Smooth muscle cell (in vitro differentiated cells): ENCODE results near the gene NODAL. TPM values are rescaled to one million over a fixed set of nuclear protein-coding genes. Genes with fewer than 3 reads are reported as not detected.

ENCODE experiments used
- DNase-seq: peaks from one replicate; lab custom pipeline; 2025; ENCODE audit not compliant: unreplicated experiment; lab: John Stamatoyannopoulos, UW
- H2AFZ ChIP-seq: fragments of 200-600 bp; sonication (generic); 2 replicates; pipeline ENCODE4 v1.6.0; 2016; ENCODE audit warnings: antibody characterized with exemption, low read depth, mild to moderate bottlenecking
- H3F3A ChIP-seq: fragments of 200-600 bp; sonication (generic); 2 replicates; pipeline ENCODE4 v1.6.0; 2017; ENCODE audit warnings: antibody characterized with exemption, low read depth
- H3K27ac ChIP-seq: fragments of 200-600 bp; sonication (generic); 2 replicates; pipeline ENCODE4 v1.5.1; 2016; ENCODE audit warnings: low read depth, mild to moderate bottlenecking
- H3K27me3 ChIP-seq: fragments of 200-600 bp; sonication (generic); 2 replicates; pipeline ENCODE4 v1.6.1; 2016; ENCODE audit warnings: low read depth, mild to moderate bottlenecking
- H3K36me3 ChIP-seq: fragments of 200-600 bp; sonication (generic); 2 replicates; pipeline ENCODE4 v1.5.1; 2016; ENCODE audit warnings: low read depth
- H3K4me1 ChIP-seq: fragments of 200-600 bp; sonication (generic); 2 replicates; pipeline ENCODE4 v1.5.1; 2016; ENCODE audit warnings: low read depth
- H3K4me2 ChIP-seq: fragments of 200-600 bp; sonication (generic); 2 replicates; pipeline ENCODE4 v1.6.0; 2016; ENCODE audit warnings: mild to moderate bottlenecking
- H3K4me3 ChIP-seq: fragments of 200-600 bp; sonication (generic); 2 replicates; pipeline ENCODE4 v1.5.1; 2016; ENCODE audit warnings: mild to moderate bottlenecking
- H3K79me2 ChIP-seq: fragments of 200-600 bp; sonication (generic); 2 replicates; pipeline ENCODE4 v1.6.0; 2016; ENCODE audit warnings: low read depth, mild to moderate bottlenecking
- H3K9ac ChIP-seq: fragments of 200-600 bp; sonication (generic); 2 replicates; pipeline ENCODE4 v1.6.0; 2016; ENCODE audit warnings: low read depth
- H3K9me3 ChIP-seq: fragments of 200-600 bp; sonication (generic); replicated peaks from 2 replicates; pipeline ENCODE4 v1.5.1; 2016; ENCODE audit warnings: low read depth
- H4K20me1 ChIP-seq: fragments of 200-600 bp; sonication (generic); 2 replicates; pipeline ENCODE4 v1.6.0; 2016; ENCODE audit warnings: low read depth
- CTCF ChIP-seq: fragments of 200-600 bp; sonication (generic); IDR thresholded peaks from 2 replicates; pipeline ENCODE4 v1.5.1; 2017; ENCODE audit warnings: borderline replicate concordance, mild to moderate bottlenecking, antibody characterized with exemption; ENCODE audit not compliant: insufficient read depth, poor library complexity, severe bottlenecking
- WGBS: methylation state at CpG from one replicate; pipeline ENCODE4 v1.1.7; 2016; ENCODE audit warnings: low lambda C conversion rate; 5-methylcytosine and 5-hydroxymethylcytosine counted together
- polyA plus RNA-seq: library from polyadenylated mRNA; unstranded; fragments of >200 nt; fragmentation: Nextera tagmentation; extraction: Ambion mirVana; gene quantifications from 2 replicates; pipeline ENCODE4 v1.2.1, GENCODE V29; 2016
- total RNA-seq: library from RNA; depleted of rRNA; stranded (reverse); fragments of >200 nt; gene quantifications from 2 replicates; pipeline ENCODE4 v1.2.3, GENCODE V29; 2014

The NODAL gene
- total and polyA plus RNA-seq, 2 experiments from 2014 or later: 0.81 TPM; not detected in 1

GRCh38 chr10:70437721-70438120 lies 3.8 kb downstream of the NODAL start:
- DNase-seq: no peak
- peaks cover 14% of the 10 kb centered on the region for H3K4me1 ChIP-seq
- H3K9ac ChIP-seq: no peak overlapping the region
- H3K4me2 ChIP-seq: no peak overlapping the region
- no peak overlapping the region for H2AFZ ChIP-seq
- H3K27me3 ChIP-seq: peaks cover 59% of the 10 kb centered on the region
- H3K27ac ChIP-seq: no peak overlapping the region
- no peaks in the 10 kb centered on the region for H3K9me3 ChIP-seq
- H4K20me1 ChIP-seq: peaks cover 2% of the 10 kb centered on the region
- H3K36me3 ChIP-seq: no peaks in the 10 kb centered on the region
- 60% methylated on average over 5 of the region's 5 CpGs for WGBS
- no peaks in the 10 kb centered on the region for H3F3A ChIP-seq
- no peaks in the 10 kb centered on the region for H3K79me2 ChIP-seq
- H3K4me3 ChIP-seq: no peak overlapping the region
- TF ChIP-seq CTCF: no peak

- DNase-seq: no peak
- Histone ChIP-seq H3K9ac (no peak overlapping the region), H3K4me3 (no peak overlapping the region)
These were observed 6.0 kb downstream of the NODAL start for GRCh38 chr10:70435241-70436085.

GRCh38 chr10:70433581-70434280 lies 7.8 kb downstream of the NODAL start:
- Histone ChIP-seq H2AFZ (no peak overlapping the region), H3K9me3 (no peaks in the 10 kb centered on the region), H3K27me3 (peaks cover 19% of the 10 kb centered on the region), H4K20me1 (peaks cover 20% of the 10 kb centered on the region), H3F3A (no peaks in the 10 kb centered on the region), H3K36me3 (no peaks in the 10 kb centered on the region), H3K79me2 (no peaks in the 10 kb centered on the region), H3K4me2 (no peak overlapping the region), H3K9ac (no peak overlapping the region), H3K4me3 (no peak overlapping the region), H3K27ac (no peak overlapping the region), H3K4me1 (no peaks in the 10 kb centered on the region)
- WGBS: 83% methylated on average over 9 of the region's 9 CpGs
- no peak for DNase-seq
- no peak for TF ChIP-seq CTCF

More at GRCh38 chr10:70435241-70436085, 6.0 kb downstream of the NODAL start:
- no peaks in the 10 kb centered on the region for H3K9me3 ChIP-seq
- WGBS: 95% methylated on average over 19 of the region's 19 CpGs
- no peaks in the 10 kb centered on the region for H3K79me2 ChIP-seq
- H3K36me3 ChIP-seq: no peaks in the 10 kb centered on the region
- H3K4me1 ChIP-seq: peaks cover 5% of the 10 kb centered on the region
- H3K27ac ChIP-seq: no peak overlapping the region
- peaks cover 37% of the 10 kb centered on the region for H3K27me3 ChIP-seq
- H4K20me1 ChIP-seq: peaks cover 14% of the 10 kb centered on the region
- no peak overlapping the region for H3K4me2 ChIP-seq
- no peak overlapping the region for H2AFZ ChIP-seq
- no peaks in the 10 kb centered on the region for H3F3A ChIP-seq
- TF ChIP-seq CTCF: no peak
